GM21723 (cell line): ENCODE data around the gene INPPL1.

Experiments used
- ATAC-seq: cut with Tn5 transposase; IDR thresholded peaks from one replicate; pipeline ENCODE4 v1.9.1; 2021; ENCODE audit warnings: mild to moderate bottlenecking, moderate library complexity; ENCODE audit not compliant: unreplicated experiment

INPPL1 gene

GRCh38 chr11:72231396-72232259 is 7.1 kb downstream of the INPPL1 start:
- no peak for ATAC-seq

GRCh38 chr11:72232260-72233055 is 7.9 kb downstream of the INPPL1 start:
- no peak for ATAC-seq

- no peak for ATAC-seq
These were observed 8.6 kb downstream of the INPPL1 start for GRCh38 chr11:72233056-72233772.

- ATAC-seq: no peak
These were observed 9.4 kb downstream of the INPPL1 start for GRCh38 chr11:72233773-72234513.

GRCh38 chr11:72234514-72234830 is 9.9 kb downstream of the INPPL1 start:
- no peak for ATAC-seq

- ATAC-seq: no peak
These were observed 10.4 kb downstream of the INPPL1 start for GRCh38 chr11:72234920-72235319.

- no peak for ATAC-seq
These were observed 10.9 kb downstream of the INPPL1 start for GRCh38 chr11:72235351-72236057.

- ATAC-seq: no peak
These were observed 11.6 kb downstream of the INPPL1 start for GRCh38 chr11:72236083-72236697.

- ATAC-seq: no peak
These were observed 12.2 kb downstream of the INPPL1 start for GRCh38 chr11:72236774-72237111.

GRCh38 chr11:72237112-72237931 is 12.8 kb downstream of the INPPL1 start:
- ATAC-seq: no peak

GRCh38 chr11:72238040-72238450 is 13.5 kb downstream of the INPPL1 start:
- no peak for ATAC-seq

GRCh38 chr11:72238492-72239312 is 14.1 kb downstream of the INPPL1 start:
- ATAC-seq: no peak

- no peak for ATAC-seq
These were observed 14.8 kb downstream of the INPPL1 start for GRCh38 chr11:72239313-72239848.

- no peak for ATAC-seq
These were observed 15.4 kb downstream of the INPPL1 start for GRCh38 chr11:72239849-72240460.

GRCh38 chr11:72240461-72241290 is 16.1 kb downstream of the INPPL1 start:
- no peak for ATAC-seq

- no peak for ATAC-seq
These were observed 16.8 kb downstream of the INPPL1 start for GRCh38 chr11:72241291-72241781.
